ENCODE results near the gene KCNJ14.

- TF ChIP-seq, protein P1, sequence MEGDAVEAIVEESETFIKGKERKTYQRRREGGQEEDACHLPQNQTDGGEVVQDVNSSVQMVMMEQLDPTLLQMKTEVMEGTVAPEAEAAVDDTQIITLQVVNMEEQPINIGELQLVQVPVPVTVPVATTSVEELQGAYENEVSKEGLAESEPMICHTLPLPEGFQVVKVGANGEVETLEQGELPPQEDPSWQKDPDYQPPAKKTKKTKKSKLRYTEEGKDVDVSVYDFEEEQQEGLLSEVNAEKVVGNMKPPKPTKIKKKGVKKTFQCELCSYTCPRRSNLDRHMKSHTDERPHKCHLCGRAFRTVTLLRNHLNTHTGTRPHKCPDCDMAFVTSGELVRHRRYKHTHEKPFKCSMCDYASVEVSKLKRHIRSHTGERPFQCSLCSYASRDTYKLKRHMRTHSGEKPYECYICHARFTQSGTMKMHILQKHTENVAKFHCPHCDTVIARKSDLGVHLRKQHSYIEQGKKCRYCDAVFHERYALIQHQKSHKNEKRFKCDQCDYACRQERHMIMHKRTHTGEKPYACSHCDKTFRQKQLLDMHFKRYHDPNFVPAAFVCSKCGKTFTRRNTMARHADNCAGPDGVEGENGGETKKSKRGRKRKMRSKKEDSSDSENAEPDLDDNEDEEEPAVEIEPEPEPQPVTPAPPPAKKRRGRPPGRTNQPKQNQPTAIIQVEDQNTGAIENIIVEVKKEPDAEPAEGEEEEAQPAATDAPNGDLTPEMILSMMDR (IDR thresholded peaks at IDR 0.05) = no peak
- peak in 1 of 3 donors; percentile 30 for TF ChIP-seq POLR2AphosphoS5 (IDR thresholded peaks at IDR 0.05)
Observed at GRCh38 chr19:48502350-48503018, 47.1 kb downstream of the KCNJ14 start.
